Heart left ventricle (tissue), 13 donors: ENCODE results near the gene CLCA1.

Experiments
- POLR2A ChIP-seq, 2 donors: fragments of 450-650 bp; IDR thresholded peaks; one replicate each; pipeline ENCODE4 v1.6.1; 2017; ENCODE audit warnings: antibody characterized with exemption in 2 of 2, mild to moderate bottlenecking in 2 of 2, moderate library complexity in 2 of 2
- TF ChIP-seq, protein P1 (sequence below), 12 donors: fragments of 200-600 bp; sonication (generic) in 4 of 12; IDR thresholded peaks; one replicate each; pipeline versions ENCODE4 v1.5.0 to v1.8.0; 2018 to 2022; ENCODE audit warnings: antibody characterized with exemption in 12 of 12, mild to moderate bottlenecking in 5 of 12
- donor health status: ischemic (EF 13 %, LVEDD 7.1; RV severe dilation, severe dysfunction).
- donor health status: DM: no; HTN: yes; CAD: no.
- donor health status: DM: no; HTN: no; CAD: no.
- donor health status: ischemic (EF 25% LVEDD 6.9; RV normal size, moderate dysfunction).
- donor health status: ischemic (EF 25% LVEDD 5.7; RV mildly dilated, moderate dysfunction).
- donor health status: ischemic (EF 35%, LVEDD 5.7; RV mildly dilated, moderate dysfunction).
- donor health status: nonischemic (EF 11% LVEDD 7.7; RV severe dilation, severe dysfunction).
- donor health status: DM: yes; HTN: yes; CAD: no.
- donor health status: PGD.
- donor health status: ischemic (EF 29% LVEDD 5.4; RV normal size, mild dysfunction).
- donor health status: nonischemic (EF 23%, LVEDD 6.1; RV moderate dilation, normal function).

GRCh38 chr1:86498281-86498680 is 29.6 kb downstream of the CLCA1 start:
- no peak for TF ChIP-seq POLR2A (IDR thresholded peaks at IDR 0.05)
- TF ChIP-seq, protein P1, sequence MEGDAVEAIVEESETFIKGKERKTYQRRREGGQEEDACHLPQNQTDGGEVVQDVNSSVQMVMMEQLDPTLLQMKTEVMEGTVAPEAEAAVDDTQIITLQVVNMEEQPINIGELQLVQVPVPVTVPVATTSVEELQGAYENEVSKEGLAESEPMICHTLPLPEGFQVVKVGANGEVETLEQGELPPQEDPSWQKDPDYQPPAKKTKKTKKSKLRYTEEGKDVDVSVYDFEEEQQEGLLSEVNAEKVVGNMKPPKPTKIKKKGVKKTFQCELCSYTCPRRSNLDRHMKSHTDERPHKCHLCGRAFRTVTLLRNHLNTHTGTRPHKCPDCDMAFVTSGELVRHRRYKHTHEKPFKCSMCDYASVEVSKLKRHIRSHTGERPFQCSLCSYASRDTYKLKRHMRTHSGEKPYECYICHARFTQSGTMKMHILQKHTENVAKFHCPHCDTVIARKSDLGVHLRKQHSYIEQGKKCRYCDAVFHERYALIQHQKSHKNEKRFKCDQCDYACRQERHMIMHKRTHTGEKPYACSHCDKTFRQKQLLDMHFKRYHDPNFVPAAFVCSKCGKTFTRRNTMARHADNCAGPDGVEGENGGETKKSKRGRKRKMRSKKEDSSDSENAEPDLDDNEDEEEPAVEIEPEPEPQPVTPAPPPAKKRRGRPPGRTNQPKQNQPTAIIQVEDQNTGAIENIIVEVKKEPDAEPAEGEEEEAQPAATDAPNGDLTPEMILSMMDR (IDR thresholded peaks at IDR 0.05) = no peak
